GM08714 (cell line): ENCODE measurements around the gene SCTR.

Experiments used
- H3K4me3 ChIP-seq: fragments of 200-500 bp; sonication (Bioruptor generic); 2 replicates; pipeline ENCODE4 v1.5.1; 2014; ENCODE audit warnings: mild to moderate bottlenecking, low read length, inconsistent platforms
- ZNF274 ChIP-seq: IDR thresholded peaks from 2 replicates; pipeline ENCODE4 v1.6.1; 2012; ENCODE audit warnings: mild to moderate bottlenecking, low read depth, low read length

Gene SCTR

DNA sequence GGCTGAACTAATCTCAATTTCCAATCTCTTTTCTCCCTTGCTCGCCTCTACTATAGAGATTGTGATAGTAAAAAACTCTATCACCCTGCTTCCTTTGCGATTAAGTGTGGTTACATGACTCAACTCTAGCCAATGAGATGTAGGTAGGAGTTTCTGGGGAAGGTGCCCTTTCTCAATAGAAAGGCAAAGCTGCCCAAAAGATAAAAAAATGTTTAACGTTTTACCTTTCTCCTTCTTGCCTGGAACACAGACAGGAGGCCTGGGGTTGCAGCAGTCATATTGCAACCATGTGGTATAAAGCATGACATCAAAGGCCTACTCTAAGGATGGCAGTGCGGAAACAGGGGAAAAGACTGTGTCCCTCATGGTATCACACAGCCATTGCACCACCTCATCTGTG is 61.1 kb downstream of the SCTR start:
- no peak for TF ChIP-seq ZNF274
- H3K4me3 ChIP-seq: no peak overlapping the region

DNA sequence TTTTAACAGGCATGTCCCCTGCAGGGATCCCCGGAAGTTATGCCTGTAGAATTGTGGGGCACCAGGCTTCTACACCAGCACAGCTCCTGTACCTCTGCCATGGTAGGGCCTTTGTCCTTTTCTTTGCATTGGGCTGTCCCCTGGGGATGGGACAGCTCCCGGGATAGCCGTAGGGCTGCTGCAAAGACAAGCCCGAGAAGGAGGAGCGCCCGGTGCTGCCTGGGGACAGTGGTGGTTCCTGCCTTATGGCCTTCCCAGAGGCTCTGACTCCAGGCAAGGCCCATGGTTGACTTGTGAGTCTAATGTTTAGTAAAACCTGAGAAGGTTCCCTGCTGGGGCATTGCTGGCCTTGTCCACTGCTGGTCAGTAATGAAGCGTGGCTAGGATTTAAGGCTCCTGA is 61.7 kb downstream of the SCTR start:
- TF ChIP-seq ZNF274: no peak
- no peak overlapping the region for H3K4me3 ChIP-seq

DNA sequence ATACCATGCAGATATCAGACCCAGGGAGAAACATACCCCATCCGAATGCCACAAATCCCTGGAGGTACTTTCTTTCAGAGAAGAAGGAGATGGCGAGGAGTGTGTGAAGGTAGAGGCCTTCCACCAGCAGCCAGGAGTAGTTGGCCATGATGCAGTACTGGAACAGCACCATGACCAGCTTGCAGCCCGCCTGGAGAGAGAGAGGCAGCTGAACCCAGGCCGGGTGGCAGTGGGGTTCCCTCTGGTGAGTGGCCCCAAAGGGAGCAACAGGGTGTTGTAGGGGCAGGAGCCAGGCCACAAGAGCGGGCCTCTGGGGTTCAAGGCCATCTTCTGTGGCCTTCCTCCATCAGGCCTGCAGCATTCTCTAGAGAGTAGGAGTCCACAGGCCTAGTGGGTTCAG is 62.5 kb downstream of the SCTR start:
- TF ChIP-seq ZNF274: no peak
- H3K4me3 ChIP-seq: no peak overlapping the region

DNA sequence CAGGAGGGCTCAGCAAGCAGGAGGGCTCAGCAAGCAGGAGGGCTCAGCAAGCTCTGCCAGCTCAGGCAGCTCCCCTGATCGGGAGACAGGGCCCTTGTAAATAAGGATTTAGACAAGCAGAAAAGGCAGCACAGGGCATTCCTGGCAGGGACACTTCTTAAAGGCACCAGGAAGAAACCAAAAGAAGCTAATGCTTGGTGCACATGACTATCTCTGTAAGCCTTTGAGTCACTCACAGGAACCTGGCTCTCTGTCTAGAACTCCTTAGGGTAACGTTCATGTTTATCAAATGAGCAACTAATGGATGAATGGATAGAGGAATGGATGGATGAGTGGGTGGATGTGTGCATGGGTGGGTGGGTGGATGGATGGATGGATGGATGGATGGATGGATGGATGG is 64.2 kb downstream of the SCTR start:
- TF ChIP-seq ZNF274: no peak
- H3K4me3 ChIP-seq: no peak overlapping the region

DNA sequence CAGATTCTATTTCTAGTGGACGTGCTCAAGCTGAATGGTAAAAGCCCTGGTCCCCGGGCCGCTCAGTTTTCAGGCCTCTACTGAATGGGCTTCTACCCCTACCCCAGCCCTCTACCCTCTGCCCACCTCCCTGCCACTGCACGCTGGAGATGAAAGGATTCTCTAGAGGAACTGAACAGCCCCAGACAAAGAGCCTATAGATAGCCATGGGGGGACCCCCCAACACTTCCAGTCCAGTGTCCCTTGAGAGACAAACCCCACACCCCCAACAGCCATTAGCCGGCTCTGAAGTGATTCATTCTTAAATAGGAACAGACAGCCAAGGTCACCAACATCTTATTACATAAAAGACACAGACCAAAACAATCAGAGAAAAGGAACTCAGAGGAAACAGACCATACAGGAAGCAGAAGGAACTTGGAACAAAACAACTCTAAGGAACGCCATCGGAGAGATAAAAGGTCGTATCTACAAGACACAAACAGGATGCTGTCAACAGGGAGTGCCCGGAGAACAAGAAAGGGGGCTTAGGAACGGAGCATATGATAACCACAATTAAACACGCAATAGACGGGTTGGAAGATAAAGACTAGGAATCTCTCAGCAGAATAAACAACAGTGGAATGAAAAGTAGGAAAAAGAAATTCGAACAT is 69.1 kb downstream of the SCTR start:
- no peak overlapping the region for H3K4me3 ChIP-seq
- no peak for TF ChIP-seq ZNF274

DNA sequence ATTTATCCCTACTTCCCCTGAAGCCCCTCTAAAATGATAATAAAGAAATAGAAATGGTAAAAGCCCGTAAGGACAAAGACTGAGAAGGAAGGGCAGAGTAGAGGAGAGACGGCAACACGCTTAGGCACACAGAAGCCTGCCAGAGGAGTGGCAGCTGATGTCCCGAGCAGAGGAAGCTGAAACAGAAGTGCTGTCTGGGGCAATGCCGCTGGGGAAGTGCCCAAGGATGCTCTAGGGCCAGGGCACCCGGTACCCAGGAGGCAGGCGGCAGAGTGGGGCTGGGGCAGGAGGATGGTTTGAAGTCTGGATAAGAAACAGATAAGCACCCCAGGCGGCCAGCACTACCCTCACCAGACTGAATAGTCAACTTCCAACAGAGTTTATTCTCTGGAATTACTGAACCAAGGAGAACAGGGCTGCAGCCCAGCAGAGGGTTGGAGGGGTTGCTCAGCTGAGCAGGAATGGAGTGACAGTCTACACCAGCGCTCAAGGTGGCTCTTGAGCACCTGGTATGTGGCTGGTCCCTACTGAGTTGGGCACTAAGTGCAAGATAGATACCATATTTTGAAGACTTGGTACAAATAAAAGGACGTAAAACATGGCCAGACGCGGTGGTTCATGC is 70.2 kb downstream of the SCTR start:
- TF ChIP-seq ZNF274: no peak
- no peak overlapping the region for H3K4me3 ChIP-seq

DNA sequence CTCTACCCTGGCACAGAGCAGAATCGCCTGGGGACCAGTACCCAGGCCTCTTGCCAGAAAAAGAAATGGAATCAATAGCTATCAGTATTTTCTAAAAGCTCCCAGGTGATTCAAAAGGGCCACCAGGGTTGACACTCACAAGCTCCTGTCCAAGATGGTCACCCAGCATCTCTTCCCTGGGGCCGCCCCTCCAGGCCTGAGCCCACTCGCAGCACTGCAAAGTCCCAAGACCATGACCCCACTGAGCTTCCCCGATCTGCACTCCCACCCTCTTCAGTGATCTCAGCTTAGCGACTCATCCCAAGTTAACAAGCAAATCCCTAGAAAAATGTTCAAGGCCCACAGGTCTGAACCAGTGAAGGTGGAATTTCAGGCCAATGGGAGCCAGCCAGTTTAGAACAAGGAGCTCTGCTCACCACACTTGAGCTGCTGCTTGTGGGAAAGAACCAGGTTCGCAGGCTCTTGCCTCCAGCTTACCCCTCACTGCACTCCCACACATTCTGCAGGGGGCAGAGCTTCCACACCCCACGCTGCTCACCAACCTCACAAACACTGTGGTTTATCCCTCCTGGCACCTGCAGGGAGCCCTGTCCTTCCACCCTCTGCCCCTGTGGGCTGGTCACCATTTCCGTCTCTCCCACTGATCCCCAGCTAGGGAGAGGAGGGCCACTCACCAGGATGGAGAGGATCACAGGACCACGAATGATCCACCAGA is 72.8 kb downstream of the SCTR start:
- no peak overlapping the region for H3K4me3 ChIP-seq
- TF ChIP-seq ZNF274: no peak

DNA sequence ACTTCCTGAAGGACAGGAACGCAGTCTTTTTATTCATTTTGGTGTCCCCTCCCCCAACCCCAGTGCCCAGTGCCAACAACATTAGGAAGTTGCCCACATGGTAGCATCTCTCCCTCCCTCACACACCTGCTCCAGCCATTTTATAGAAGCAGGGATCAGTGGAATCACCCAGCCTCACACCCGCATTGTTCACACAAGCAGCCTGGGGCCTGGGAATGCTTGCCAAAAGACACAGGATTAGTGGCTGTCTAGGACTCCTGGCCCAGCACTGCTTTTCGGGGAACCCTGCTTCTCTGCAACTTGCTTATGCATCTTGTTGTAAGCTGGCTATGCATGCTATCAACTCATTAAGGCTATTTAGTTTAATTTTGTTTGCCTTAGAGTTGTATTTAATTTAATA is 74.8 kb downstream of the SCTR start:
- no peak overlapping the region for H3K4me3 ChIP-seq
- no peak for TF ChIP-seq ZNF274

DNA sequence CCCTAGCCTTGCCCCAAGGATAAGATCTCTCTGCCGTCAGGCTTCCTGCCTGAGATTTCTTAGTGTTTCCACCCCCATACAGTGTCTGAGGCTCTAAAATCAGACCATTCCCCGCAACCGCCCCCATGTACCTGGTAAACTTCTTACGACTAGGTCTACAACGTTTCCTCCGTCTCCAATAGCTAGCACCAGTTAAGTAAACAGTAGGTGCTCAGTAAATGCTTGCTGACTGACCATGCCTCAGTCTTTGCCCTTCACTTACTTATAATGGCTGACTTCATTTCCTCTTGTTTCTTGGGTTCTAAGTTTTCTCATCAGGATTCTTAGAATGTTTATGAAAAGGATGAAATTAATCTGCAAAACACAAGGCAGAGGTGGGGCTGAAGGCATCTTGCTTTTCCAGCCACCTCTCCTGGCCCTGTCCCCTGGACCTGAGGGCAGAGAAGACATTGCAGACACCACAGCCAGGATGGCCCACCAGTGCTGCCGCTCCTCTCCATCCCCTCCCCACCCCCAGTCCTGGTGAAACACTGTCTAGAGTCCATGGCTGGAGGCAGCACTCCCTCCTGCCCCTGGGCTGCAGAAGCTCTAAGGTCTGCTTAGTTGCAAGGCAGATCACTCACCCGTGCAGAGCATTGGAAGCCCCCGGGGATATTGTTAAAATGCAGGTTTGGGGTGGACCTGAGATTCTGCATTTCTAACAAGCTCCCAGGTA is 75.7 kb downstream of the SCTR start:
- no peak overlapping the region for H3K4me3 ChIP-seq
- no peak for TF ChIP-seq ZNF274

DNA sequence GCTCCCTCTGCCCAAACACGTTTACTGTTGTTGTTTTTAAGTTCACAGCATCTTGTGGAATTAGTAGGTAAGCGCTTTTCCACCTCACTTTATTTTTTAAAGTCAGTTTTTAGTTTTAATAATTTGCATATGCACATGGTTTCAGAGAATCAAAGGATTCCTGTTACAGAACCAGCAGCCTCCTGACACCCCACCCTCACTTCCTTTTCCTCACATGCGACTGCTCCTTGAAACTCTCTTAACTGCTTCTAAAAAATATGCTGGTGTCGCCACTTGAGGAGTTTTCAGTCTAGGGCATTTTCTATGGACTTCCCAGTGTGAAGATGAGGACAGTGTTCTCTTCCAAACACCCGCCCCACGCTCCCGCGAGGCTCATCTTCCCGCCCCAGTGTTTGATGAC is 78.2 kb downstream of the SCTR start:
- no peak for TF ChIP-seq ZNF274
- no peak overlapping the region for H3K4me3 ChIP-seq

DNA sequence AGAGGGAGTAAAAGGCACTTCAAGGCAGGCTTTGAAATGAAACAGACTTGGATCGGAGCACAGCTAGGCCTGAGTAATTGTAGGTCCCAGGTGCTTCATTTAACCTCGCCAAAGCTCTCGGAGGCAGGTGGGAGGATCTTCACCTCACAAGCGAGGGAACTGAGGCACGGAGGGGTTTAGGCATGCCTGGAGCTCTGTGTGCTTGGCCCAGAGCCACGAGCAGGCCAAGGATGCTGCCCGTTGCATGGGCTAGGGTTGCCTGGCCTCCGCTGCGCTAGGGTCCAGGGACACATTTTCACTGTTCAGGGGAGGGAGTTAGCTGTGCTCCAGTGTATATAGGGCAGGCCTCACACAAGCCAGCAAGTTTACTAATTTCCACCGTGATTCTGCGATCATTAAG is 81.4 kb downstream of the SCTR start:
- no peak for TF ChIP-seq ZNF274
- no peak overlapping the region for H3K4me3 ChIP-seq

DNA sequence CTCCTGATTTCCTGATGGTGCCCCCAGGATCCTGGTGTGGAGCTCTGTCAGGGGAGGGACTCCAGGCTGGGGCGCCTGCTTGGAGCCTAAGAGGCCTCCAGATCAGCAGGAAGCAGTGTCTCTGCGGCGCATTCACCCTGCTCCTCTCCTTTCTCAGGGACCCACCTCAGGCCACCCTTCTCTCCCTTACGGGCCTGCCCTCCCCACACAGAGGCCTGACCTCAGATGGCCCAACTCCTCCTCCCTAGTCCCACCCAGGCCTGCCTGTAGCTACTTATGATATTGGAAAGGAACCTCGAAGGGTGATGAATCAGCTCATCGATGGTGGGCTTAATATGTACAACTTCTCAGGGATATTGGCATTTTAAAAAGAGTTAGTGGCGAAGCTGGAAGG is 82.1 kb downstream of the SCTR start:
- no peak overlapping the region for H3K4me3 ChIP-seq
- no peak for TF ChIP-seq ZNF274

DNA sequence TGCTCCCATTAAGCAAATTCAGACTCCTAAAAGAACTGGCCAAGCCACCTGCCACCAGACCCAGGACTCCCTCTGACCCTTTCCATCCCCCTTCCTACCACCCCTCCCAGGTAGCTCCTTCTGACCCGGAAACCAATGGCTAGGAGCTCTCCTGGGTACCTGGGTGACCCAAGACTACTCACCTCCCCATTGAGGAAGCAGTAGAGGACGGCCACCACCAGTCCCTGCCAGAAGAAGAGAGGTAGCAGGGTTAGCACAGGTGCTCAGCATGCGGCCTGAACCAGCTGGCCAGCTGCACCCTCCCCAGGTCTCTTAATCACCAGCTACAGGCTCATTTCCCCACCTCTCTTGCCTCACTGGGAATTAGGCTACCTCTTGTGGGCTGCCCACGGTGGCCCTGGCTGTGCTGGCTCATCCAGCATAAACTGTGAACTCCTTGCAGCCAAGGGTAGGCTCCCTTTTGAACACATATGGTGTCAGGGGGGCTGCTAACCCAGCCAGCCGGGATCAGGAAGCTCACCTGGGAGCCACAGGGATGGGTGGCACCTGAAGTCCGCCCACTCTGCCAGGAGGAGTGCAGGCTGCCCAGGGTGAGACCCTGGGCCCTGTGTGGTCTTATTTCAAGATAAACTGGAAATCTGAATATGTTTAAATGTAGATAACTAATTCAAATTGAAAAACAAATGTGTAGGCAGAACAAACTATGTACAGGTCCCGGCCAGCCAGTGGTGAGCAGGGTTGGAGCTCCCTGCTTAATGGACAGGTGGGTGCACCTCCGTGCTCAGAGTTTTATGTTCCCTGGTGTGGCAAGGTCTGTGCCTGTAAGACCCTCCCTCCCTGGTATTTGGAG is 82.7 kb downstream of the SCTR start:
- no peak overlapping the region for H3K4me3 ChIP-seq
- no peak for TF ChIP-seq ZNF274

DNA sequence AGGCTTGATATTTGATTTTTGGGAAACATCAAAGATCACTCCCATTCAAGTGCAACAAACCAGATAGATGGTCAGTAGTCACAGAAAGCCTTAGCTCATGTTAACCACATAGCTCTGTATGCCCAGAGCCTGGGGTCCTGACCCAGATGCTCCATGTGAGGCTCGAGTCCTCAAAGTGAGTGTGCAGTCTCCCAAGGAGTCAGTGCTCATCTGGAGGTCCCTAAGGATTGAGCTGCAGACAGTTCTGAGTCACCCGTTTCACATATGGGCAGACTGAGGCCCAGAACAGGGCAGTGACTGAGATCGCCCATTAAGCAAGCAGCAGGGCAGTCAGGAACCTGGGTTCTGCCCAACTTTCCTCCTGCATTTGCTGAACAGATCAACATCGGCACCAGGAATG is 83.4 kb downstream of the SCTR start:
- TF ChIP-seq ZNF274: no peak
- no peak overlapping the region for H3K4me3 ChIP-seq
